Activated CD8-positive, alpha-beta memory T cell treated with anti-CD3 and anti-CD28 coated beads for 36 hours (primary cell): ENCODE results near the gene HTR2C. TPM values are rescaled to one million over a fixed set of nuclear protein-coding genes. Genes with fewer than 3 reads are reported as not detected.

Experiments used
- CTCF ChIA-PET: fragments of 350-600 bp; sonication (Branson Sonifier 250); formaldehyde crosslinking; loops from one replicate; lab custom pipeline; 2021; ENCODE audit warnings: antibody characterized with exemption; lab: Charles Lee
- POLR2A ChIA-PET: fragments of 350-600 bp; sonication (Branson Sonifier 250); formaldehyde crosslinking; loops from one replicate; lab custom pipeline; 2021; ENCODE audit warnings: antibody characterized with exemption; lab: Charles Lee
- total RNA-seq, 2 experiments: library from RNA; stranded (reverse); gene quantifications; one replicate each; pipeline ENCODE4 v1.2.3, GENCODE V29; 2021

HTR2C gene
- total RNA-seq, 2 experiments from 2014 or later: not detected

GRCh38 chrX:114709406-114709805 lies 125.5 kb downstream of the HTR2C start:
- ChIA-PET POLR2A (no interaction called here), CTCF (no interaction called here)

GRCh38 chrX:114710571-114710970 lies 126.7 kb downstream of the HTR2C start:
- POLR2A ChIA-PET: no interaction called here
- CTCF ChIA-PET: no interaction called here

- ChIA-PET POLR2A (no interaction called here), CTCF (no interaction called here)
These were observed 128.6 kb downstream of the HTR2C start for GRCh38 chrX:114712466-114712865.

DNA sequence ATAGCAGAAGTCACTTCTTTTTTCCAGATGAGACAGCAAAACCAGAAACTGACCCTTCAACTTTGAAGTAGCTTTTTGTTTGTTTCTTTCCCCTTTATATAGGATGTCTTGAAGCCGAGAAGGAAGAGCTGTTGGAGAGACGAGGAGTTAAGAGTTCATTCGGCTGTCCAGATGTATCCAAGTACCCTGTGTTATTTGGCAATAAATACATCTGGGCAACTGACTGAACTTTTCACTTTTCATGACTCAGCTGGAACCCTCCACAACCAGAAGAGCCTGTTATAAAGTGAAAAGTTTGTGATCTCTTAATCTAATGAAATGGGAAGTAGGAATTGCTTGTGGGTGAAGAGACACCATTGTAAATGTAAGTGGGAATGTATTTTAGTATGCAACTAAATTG lies 131.2 kb downstream of the HTR2C start:
- CTCF ChIA-PET: no interaction called here
- POLR2A ChIA-PET: no interaction called here

DNA sequence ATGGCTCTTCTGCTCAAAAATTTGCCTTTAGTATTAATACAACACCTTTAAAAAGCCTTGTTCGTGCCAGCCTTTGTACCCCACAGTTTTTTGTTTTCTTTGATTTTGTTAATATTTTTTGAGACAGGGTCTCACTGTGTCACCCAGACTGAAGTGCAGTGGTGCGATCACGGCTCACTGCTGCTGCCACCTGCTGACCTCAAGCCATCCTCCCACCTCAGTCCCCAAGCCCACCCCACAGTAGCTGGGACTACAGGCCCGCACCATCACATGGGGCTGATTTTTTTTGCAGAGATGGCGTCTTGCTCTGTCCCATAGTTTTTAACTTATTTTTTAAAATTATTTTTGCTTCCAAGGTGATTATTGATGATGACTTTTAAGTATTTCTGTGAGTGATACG lies 134.0 kb downstream of the HTR2C start:
- ChIA-PET CTCF (no interaction called here), POLR2A (no interaction called here)

DNA sequence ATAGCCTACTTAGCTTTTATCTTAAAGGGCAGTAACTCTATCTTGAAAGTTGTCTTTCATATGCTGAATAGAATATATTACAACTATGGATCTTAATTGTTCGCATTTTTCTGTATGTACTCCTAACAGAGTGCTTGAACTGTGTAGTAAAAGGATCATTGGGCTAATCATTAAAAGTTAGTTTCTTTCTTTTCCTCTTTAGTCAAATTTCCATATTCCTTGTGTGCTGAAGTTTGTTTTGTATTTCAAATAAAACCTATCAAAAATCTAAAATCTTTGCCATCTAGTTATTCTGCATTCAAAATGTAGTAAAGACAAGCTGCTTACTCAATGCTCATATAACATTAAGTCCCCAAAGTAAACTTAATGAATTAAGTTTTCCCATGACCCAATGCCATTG lies 182.7 kb downstream of the HTR2C start:
- POLR2A ChIA-PET: no interaction called here
- CTCF ChIA-PET: no interaction called here

DNA sequence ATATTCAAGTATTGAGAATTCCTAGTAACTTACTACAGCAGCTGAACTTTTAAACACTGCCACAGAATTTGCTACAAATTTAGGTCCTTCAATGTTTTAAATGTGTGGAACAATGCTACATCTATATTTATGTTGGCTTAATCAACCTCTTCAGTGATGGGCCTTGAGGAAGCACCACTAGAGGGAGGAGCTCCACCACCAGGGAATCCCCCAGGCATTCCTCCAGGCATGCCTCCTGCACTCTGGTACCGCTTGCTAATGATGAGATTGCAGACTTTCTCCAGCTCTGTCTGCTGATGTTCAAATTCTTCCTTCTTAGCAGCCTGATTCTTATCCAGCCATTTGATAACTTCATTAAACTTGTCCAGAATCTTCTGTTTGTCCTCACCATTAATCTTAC lies 190.8 kb downstream of the HTR2C start:
- CTCF ChIA-PET: no interaction called here

GRCh38 chrX:114782925-114783324 lies 199.0 kb downstream of the HTR2C start:
- ChIA-PET CTCF (no interaction called here), POLR2A (no interaction called here)

More for the DNA sequence above, 190.8 kb downstream of the HTR2C start:
- POLR2A ChIA-PET: no interaction called here

GRCh38 chrX:114787061-114787460 lies 203.2 kb downstream of the HTR2C start:
- POLR2A ChIA-PET: no interaction called here
- CTCF ChIA-PET: no interaction called here

- CTCF ChIA-PET: no interaction called here
- POLR2A ChIA-PET: no interaction called here
These were observed 213.6 kb downstream of the HTR2C start for GRCh38 chrX:114797494-114797893.

GRCh38 chrX:114798907-114799306 lies 215.0 kb downstream of the HTR2C start:
- POLR2A ChIA-PET: no interaction called here
- CTCF ChIA-PET: no interaction called here

- ChIA-PET POLR2A (no interaction called here), CTCF (no interaction called here)
These were observed 216.8 kb downstream of the HTR2C start for GRCh38 chrX:114800719-114801118.

DNA sequence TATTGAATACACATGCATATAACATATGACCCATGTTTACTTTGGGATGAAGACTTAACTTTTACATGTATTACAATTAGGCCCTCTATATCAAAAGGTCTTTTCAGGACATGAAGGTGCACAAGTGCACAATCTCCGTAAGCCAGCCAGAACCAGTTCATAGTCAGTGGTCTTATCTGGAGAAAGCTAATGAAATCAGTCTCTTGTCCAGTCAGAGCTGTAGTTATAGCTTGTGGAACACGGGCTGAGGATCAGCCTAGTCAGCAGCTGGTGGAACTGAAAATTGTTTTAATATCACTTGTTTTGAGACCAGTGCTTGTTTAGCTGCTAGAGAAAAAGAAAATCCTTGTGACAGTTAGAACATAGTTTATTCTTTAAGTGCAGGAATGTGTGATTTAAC lies 235.6 kb downstream of the HTR2C start:
- POLR2A ChIA-PET: no interaction called here
- CTCF ChIA-PET: no interaction called here

DNA sequence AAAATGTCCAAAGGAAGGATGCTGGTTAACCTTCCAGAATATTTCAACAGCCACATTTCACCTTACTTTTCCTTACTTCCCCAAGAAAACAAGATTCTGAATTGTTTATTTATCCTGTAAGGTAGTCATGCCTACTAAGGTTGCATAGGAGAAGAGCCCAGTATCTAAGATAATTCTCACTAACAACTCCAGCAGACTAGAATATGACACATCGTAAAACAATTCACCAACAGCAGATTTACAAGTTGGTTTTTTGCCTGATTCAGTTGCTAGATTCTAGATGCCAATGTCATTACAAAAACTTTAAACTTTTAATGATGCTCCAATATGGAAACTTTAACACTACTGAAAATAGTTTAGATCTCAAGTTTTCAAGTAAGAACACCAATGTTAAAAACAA lies 257.2 kb downstream of the HTR2C start:
- POLR2A ChIA-PET: no interaction called here
- CTCF ChIA-PET: no interaction called here

DNA sequence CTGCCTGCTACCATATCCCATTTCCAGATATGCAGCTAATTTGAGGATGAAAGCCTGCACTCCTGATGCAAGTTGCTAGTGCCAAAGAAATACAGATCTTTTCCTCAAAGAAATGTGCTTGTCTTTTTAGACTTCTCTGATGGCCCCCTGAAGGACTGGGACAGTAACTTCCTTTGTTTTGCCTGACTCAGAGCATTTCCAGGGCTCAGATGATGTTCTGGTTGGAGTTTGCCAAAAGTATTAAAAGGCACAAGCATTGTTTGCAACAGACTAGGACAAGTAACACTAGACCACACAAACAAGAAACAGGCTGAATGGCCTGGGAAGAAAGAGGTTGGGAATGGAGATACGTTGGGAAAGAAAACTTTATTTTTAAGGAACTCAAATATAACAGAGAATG lies 258.3 kb downstream of the HTR2C start:
- ChIA-PET POLR2A (no interaction called here), CTCF (no interaction called here)

DNA sequence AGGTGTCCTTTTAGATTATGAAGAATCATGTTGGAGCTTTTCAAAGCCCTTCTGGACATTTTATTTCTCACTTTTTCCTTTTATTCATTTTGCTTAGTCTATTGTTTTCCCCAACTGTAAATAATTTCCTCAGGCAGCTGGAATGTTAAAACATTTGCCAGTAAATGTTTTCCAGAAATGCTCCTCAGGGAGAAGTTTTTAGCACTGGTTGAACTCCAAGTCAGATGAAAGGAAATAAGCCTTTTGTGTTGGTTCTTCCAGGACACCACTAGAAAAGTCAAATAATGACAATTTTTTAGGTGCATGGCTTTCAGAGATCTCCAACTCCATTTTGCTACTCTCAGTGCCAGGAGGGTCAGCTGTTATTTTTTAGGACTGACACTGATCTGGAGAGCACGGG lies 305.6 kb downstream of the HTR2C start:
- POLR2A ChIA-PET: no interaction called here
- CTCF ChIA-PET: no interaction called here

DNA sequence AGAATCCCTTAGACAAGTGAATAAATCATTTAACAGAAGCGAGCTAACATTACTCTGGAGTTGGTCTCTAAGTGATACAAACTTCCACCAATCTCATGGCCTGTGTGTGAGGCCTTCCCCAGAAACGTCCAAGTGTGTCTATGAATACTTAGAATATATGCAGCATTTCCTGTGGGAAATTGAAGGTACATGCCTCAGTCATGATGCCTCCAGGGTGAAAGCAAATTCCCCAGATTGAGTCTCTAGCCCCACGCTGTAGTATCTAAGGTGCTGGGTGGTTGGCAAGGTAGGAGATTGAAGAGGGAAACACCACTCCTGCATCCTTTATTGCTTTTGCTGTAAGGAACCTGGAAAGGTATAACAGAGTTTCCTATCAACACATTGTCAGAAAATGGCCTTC lies 319.7 kb downstream of the HTR2C start:
- CTCF ChIA-PET: no interaction called here
- POLR2A ChIA-PET: no interaction called here

- ChIA-PET CTCF (no interaction called here), POLR2A (no interaction called here)
These were observed 321.4 kb downstream of the HTR2C start for GRCh38 chrX:114905251-114905650.

- CTCF ChIA-PET: no interaction called here
- POLR2A ChIA-PET: no interaction called here
These were observed 323.2 kb downstream of the HTR2C start for GRCh38 chrX:114906984-114907510.

GRCh38 chrX:114924423-114924822 lies 340.5 kb downstream of the HTR2C start:
- CTCF ChIA-PET: no interaction called here
- POLR2A ChIA-PET: no interaction called here

- POLR2A ChIA-PET: no interaction called here
- CTCF ChIA-PET: no interaction called here
These were observed 341.0 kb downstream of the HTR2C start for GRCh38 chrX:114924856-114925255.

GRCh38 chrX:114930227-114930626 lies 346.3 kb downstream of the HTR2C start:
- ChIA-PET CTCF (no interaction called here), POLR2A (no interaction called here)
